HepG2 (cell line): ENCODE results near the gene FRMD5. TPM values are rescaled to one million over a fixed set of nuclear protein-coding genes. Genes with fewer than 3 reads are reported as not detected.

Experiments used
- ATAC-seq: fragments of 200-7000 bp; cut with Tn5 transposase; 3 replicates; pipeline ENCODE4 v1.9.1; 2020; ENCODE audit warnings: mild to moderate bottlenecking, moderate library complexity
- BruUV-seq: library from RNA; stranded (reverse); fragments of 400-500 nt; replicated peaks from 2 replicates; lab custom pipeline; 2021; lab: Mats Ljungman, UMichigan
- CTCF ChIA-PET: fragments of 300-600 bp; formaldehyde crosslinking; extraction: SDS; loops from one replicate; lab custom pipeline; 2021; ENCODE audit warnings: low total read pairs, inconsistent platforms, low intra/inter-chr PET ratio; lab: Yijun Ruan, JAX
- POLR2A ChIA-PET: fragments of 350-600 bp; sonication (Branson Sonifier 250); formaldehyde crosslinking; loops from one replicate; lab custom pipeline; 2020; ENCODE audit warnings: antibody characterized with exemption, inconsistent platforms; lab: Yijun Ruan, JAX
- DNase-seq: peaks from one replicate; pipeline ENCODE4 v3.0.0-alpha.2; 2015; ENCODE audit warnings: low spot score
- FAIRE-seq: peaks from 3 replicates; lab custom pipeline; 2011; peaks lifted over from hg19 to GRCh38; lab: Jason Lieb, UNC
- H2AFZ ChIP-seq: one replicate; pipeline ENCODE4 v1.6.1; 2011; ENCODE audit warnings: low read length, inconsistent platforms
- H3K27ac ChIP-seq: fragments of 300-600 bp; 3 replicates; pipeline ENCODE4 v1.8.0; 2011; ENCODE audit warnings: mixed run types, mild to moderate bottlenecking, mixed read lengths, low read length, inconsistent platforms; ENCODE audit not compliant: insufficient read depth; ENCODE audit errors: extremely low read length
- H3K27me3 ChIP-seq, 2 experiments: fragments of 200-600 bp in 1 of 2; 2 replicates in 1 of 2; 3 replicates in 1 of 2; pipeline versions ENCODE4 v1.6.0 to v1.8.0; 2011; ENCODE audit warnings: low read length in 2 of 2, mild to moderate bottlenecking in 2 of 2, moderate library complexity in 2 of 2, inconsistent platforms in 1 of 2; ENCODE audit not compliant: insufficient read depth in 2 of 2, control insufficient read depth in 1 of 2
- H3K36me3 ChIP-seq, 2 experiments: fragments of 200-600 bp in 1 of 2; replicated peaks in 1 of 2; 2 replicates in 1 of 2; 3 replicates in 1 of 2; pipeline versions ENCODE4 v1.5.1 to v1.8.0; 2011; ENCODE audit warnings: low read length in 2 of 2, inconsistent platforms in 1 of 2; ENCODE audit not compliant: insufficient read depth in 2 of 2, control insufficient read depth in 1 of 2
- H3K4me1 ChIP-seq: 2 replicates; pipeline ENCODE4 v1.5.1; 2012; ENCODE audit warnings: low read length, inconsistent platforms; ENCODE audit not compliant: insufficient read depth
- H3K4me2 ChIP-seq: 2 replicates; pipeline ENCODE4 v1.6.0; 2011; ENCODE audit warnings: low read depth, low read length, inconsistent platforms
- H3K4me3 ChIP-seq, 3 experiments: fragments of 200-600 bp in 1 of 3; sonication (generic), shearing (Covaris generic) in 1 of 3; replicated peaks in 1 of 3; 2 replicates each; pipeline ENCODE4 v1.5.1; 2011 to 2016; ENCODE audit warnings: low read length in 3 of 3, inconsistent platforms in 2 of 3, low read depth in 2 of 3, mild to moderate bottlenecking in 2 of 3, control low read depth in 1 of 3, mixed read lengths in 1 of 3; ENCODE audit not compliant: insufficient read depth in 1 of 3
- H3K79me2 ChIP-seq: one replicate; pipeline ENCODE4 v1.6.1; 2011; ENCODE audit warnings: low read length, inconsistent platforms; ENCODE audit not compliant: insufficient read depth
- H3K9ac ChIP-seq: 2 replicates; pipeline ENCODE4 v1.6.0; 2011; ENCODE audit warnings: mild to moderate bottlenecking, low read depth, low read length, inconsistent platforms; ENCODE audit not compliant: insufficient read depth
- H3K9me3 ChIP-seq: 2 replicates; pipeline ENCODE4 v1.5.1; 2012; ENCODE audit warnings: mild to moderate bottlenecking, low read length
- H4K20me1 ChIP-seq: 2 replicates; pipeline ENCODE4 v1.6.0; 2011; ENCODE audit warnings: inconsistent platforms, mild to moderate bottlenecking, low read length, moderate library complexity; ENCODE audit not compliant: insufficient read depth
- EP300 ChIP-seq, 3 experiments: sonication (generic) in 1 of 3; formaldehyde crosslinking in 1 of 3; IDR thresholded peaks; 2 replicates each; pipeline versions ENCODE4 v1.5.1 to v1.6.1; 2011 to 2020; ENCODE audit warnings: low read depth in 2 of 3, low read length in 2 of 3, borderline replicate concordance in 1 of 3, improper control_type of control experiment in 1 of 3, mild to moderate bottlenecking in 1 of 3, missing genetic modification reagents in 1 of 3, moderate library complexity in 1 of 3
- ETV5 ChIP-seq: IDR thresholded peaks from 2 replicates; pipeline ENCODE4 v1.6.1; 2018; ENCODE audit warnings: missing biosample characterization, missing genetic modification reagents, inconsistent platforms, borderline replicate concordance
- FOSL2 ChIP-seq: sonication (generic); formaldehyde crosslinking; IDR thresholded peaks from 2 replicates; pipeline ENCODE4 v1.4.0; 2020; ENCODE audit warnings: missing genetic modification reagents
- GTF2F1 ChIP-seq: fragments of 150-350 bp; IDR thresholded peaks from 2 replicates; pipeline ENCODE4 v1.6.1; 2014; ENCODE audit warnings: low read length
- HES4 ChIP-seq: sonication (generic); formaldehyde crosslinking; IDR thresholded peaks from 2 replicates; pipeline ENCODE4 v1.9.0; 2021; ENCODE audit warnings: mild to moderate bottlenecking, missing genetic modification reagents, borderline replicate concordance
- IRX3 ChIP-seq: sonication (generic); formaldehyde crosslinking; IDR thresholded peaks from 2 replicates; pipeline ENCODE4 v1.8.1; 2023; ENCODE audit warnings: mild to moderate bottlenecking, low read depth, missing genetic modification reagents, borderline replicate concordance
- NPAS2 ChIP-seq: sonication (generic); formaldehyde crosslinking; IDR thresholded peaks from 2 replicates; pipeline ENCODE4 v1.8.0; 2022; ENCODE audit warnings: mild to moderate bottlenecking, missing genetic modification reagents, borderline replicate concordance
- SIN3B ChIP-seq: fragments of 150-350 bp; IDR thresholded peaks from 2 replicates; pipeline ENCODE4 v1.6.1; 2014; ENCODE audit warnings: low read length
- ZNF430 ChIP-seq: sonication (generic); formaldehyde crosslinking; IDR thresholded peaks from 2 replicates; pipeline ENCODE4 v1.9.0; 2021; ENCODE audit warnings: mild to moderate bottlenecking, missing genetic modification reagents
- ZNF589 ChIP-seq: sonication (generic); formaldehyde crosslinking; conservative IDR thresholded peaks from 2 replicates; pipeline ENCODE4 v1.8.0; 2022; ENCODE audit warnings: mild to moderate bottlenecking, moderate library complexity, missing genetic modification reagents
- WGBS: methylation state at CpG from one replicate; pipeline ENCODE4 v1.1.6; 2017; ENCODE audit warnings: low lambda C conversion rate; 5-methylcytosine and 5-hydroxymethylcytosine counted together
- in situ Hi-C: cut with HindIII; loops from 2 replicates; pipeline ENCODE4 v1.10.0; 2017; ENCODE audit warnings: low pct_unique_long_range_greater_than_20kb; ENCODE audit not compliant: extremely low pct_ligation_motif_present
- intact Hi-C: fragments of 100-400 bp; cut with micrococcal nuclease; formaldehyde crosslinking; loops from one replicate; pipeline ENCODE4 v1.10.0; 2022; ENCODE audit not compliant: unreplicated experiment
- polyA plus RNA-seq, 8 experiments: library from polyadenylated mRNA; depleted of rRNA in 3 of 8; stranded (reverse) in 7 of 8; unstranded in 1 of 8; fragments of >200 nt; fragmentation: Illumina TruSeq in 4 of 8; extraction: Trizol in 4 of 8; gene quantifications; 2 replicates each; pipeline versions ENCODE4 v1.2.1 to v1.2.3, GENCODE V29; 2011 to 2016; ENCODE audit warnings: low read depth in 4 of 8, missing spikeins in 1 of 8, mixed read lengths in 1 of 8; ENCODE audit not compliant: insufficient read depth in 1 of 8
- total RNA-seq, 5 experiments: library from RNA; depleted of rRNA; stranded (reverse); fragments of >200 nt; fragmentation: Illumina TruSeq; extraction: Trizol; gene quantifications; 2 replicates each; pipeline ENCODE4 v1.2.3, GENCODE V29; 2016; ENCODE audit warnings: low read depth in 1 of 5
- TF ChIP-seq, protein P1 (sequence below): sonication (generic); formaldehyde crosslinking; IDR thresholded peaks from 2 replicates; pipeline ENCODE4 v1.5.0; 2020; ENCODE audit warnings: missing genetic modification reagents
- TF ChIP-seq, protein P2 (sequence below): sonication (generic); formaldehyde crosslinking; IDR thresholded peaks from 2 replicates; pipeline ENCODE4 v1.4.0; 2020; ENCODE audit warnings: missing genetic modification reagents, borderline replicate concordance

Gene FRMD5
- total and polyA plus RNA-seq, 2 of the 13 experiments (the other 11 are each of a cell fraction or from before 2014, with no cell fraction given), result 0.93 to 1.5 TPM

DNA sequence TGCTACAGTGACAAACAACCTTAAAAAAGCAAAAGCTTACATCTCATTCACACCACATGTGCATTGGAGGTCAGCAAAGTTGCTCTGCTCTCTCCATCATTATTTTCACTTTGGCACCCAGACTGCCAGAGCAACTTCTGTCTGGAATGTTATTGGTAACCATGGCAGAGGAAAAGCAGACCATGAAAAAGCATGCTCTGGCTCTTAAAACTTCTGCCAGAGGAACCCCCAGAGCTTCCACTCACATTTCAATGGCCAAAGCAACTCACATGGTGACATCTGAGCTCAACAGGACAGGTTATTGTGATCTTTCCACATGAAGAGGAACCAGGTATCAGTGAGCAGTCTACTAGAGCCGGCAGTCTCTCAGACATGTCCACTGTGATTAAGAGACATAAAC is 21.9 kb upstream of the FRMD5 start (continued):
- TF ChIP-seq EP300 (IDR thresholded peaks at IDR 0.05; ENCODE audit: low read depth in 2 of 2, low read length in 2 of 2) (no peak), EP300 (CRISPR knock-in tag; IDR thresholded peaks at IDR 0.05; ENCODE audit: borderline replicate concordance) (no peak), IRX3 (CRISPR knock-in tag) (no peak), ZNF589 (CRISPR knock-in tag) (no peak), NPAS2 (no peak)
- TF ChIP-seq, protein P1, sequence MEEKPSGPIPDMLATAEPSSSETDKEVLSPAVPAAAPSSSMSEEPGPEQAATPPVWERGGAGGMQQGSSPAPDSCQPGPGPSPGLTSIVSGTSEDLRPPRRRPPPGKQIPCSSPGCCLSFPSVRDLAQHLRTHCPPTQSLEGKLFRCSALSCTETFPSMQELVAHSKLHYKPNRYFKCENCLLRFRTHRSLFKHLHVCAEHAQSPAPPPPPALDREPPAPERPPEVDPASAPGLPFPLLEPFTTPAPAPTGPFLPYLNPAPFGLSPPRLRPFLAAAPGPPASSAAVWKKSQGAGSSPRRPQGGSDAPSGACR, result no peak

DNA sequence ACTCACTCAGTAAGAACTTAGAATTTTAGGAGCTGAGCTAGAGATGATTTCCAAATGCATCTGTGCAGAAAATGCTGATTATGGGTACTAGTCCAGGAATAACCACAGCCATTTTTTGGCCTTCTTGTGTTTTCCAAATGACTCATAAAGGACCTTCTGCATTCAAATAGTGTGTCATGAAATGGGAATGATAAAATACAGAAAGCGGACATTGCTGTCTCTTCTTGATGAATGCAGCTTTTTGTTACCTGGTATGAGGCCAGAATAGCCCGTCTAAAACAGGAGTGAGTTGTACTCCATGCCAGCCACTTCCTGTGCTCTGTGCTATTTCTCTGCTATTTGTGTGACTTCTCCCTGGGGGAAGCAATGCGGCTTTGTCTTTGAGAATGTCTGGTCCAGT is 20.5 kb upstream of the FRMD5 start:
- Histone ChIP-seq H3K27ac (no peak overlapping the region), H3K9me3 (no peaks in the 10 kb centered on the region), H3K4me1 (no peaks in the 10 kb centered on the region), H3K27me3 (0 out of 5 replicates have a peak, but pooled peaks cover 0 to 13% of the 10 kb centered on the region in 2 experiments), H3K36me3 (no peaks in the 10 kb centered on the region), H4K20me1 (no peaks in the 10 kb centered on the region), H3K79me2 (no peaks in the 10 kb centered on the region), H3K4me3 (no peak overlapping the region), H3K9ac (no peak overlapping the region), H3K4me2 (no peak overlapping the region), H2AFZ (no peak overlapping the region)
- FAIRE-seq (no peak), DNase-seq (peak; percentile 74), ATAC-seq (no peak)
- TF ChIP-seq SIN3B, result no peak
- TF ChIP-seq, protein P2, sequence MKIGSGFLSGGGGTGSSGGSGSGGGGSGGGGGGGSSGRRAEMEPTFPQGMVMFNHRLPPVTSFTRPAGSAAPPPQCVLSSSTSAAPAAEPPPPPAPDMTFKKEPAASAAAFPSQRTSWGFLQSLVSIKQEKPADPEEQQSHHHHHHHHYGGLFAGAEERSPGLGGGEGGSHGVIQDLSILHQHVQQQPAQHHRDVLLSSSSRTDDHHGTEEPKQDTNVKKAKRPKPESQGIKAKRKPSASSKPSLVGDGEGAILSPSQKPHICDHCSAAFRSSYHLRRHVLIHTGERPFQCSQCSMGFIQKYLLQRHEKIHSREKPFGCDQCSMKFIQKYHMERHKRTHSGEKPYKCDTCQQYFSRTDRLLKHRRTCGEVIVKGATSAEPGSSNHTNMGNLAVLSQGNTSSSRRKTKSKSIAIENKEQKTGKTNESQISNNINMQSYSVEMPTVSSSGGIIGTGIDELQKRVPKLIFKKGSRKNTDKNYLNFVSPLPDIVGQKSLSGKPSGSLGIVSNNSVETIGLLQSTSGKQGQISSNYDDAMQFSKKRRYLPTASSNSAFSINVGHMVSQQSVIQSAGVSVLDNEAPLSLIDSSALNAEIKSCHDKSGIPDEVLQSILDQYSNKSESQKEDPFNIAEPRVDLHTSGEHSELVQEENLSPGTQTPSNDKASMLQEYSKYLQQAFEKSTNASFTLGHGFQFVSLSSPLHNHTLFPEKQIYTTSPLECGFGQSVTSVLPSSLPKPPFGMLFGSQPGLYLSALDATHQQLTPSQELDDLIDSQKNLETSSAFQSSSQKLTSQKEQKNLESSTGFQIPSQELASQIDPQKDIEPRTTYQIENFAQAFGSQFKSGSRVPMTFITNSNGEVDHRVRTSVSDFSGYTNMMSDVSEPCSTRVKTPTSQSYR (CRISPR knock-in tag), result no peak
- TF ChIP-seq HES4 (CRISPR knock-in tag), result no peak
- peak; percentile 29; the same call in 1 of the 2 replicates for TF ChIP-seq ETV5 (CRISPR knock-in tag)
- TF ChIP-seq FOSL2 (CRISPR knock-in tag), result peak; percentile 54
- no peak for TF ChIP-seq GTF2F1
- TF ChIP-seq ZNF430 (CRISPR knock-in tag), result no peak
- CTCF ChIA-PET, result no interaction called here
- WGBS, result 0% methylated on average over 3 of the region's 3 CpGs
- in situ Hi-C loops, result loop anchor here (10.0 kb wide), 1 partner anchor 311 kb away; no protein-coding TSS in a partner anchor
- intact Hi-C loops, result no loop called here
- POLR2A ChIA-PET, result no interaction called here
- no TSS peak for BruUV-seq
